Transverse colon (tissue), 3 donors: ENCODE data around the gene PANX2.

Source experiments
- CTCF ChIP-seq, 5 experiments: fragments of 200-600 bp in 3 of 5; fragments of 450-650 bp in 2 of 5; sonication (generic) in 3 of 5; IDR thresholded peaks; 1 replicate in 2 of 5; 2 replicates in 3 of 5; pipeline ENCODE4 v1.5.1; 2016 to 2017; ENCODE audit warnings: antibody characterized with exemption in 5 of 5, inconsistent platforms in 3 of 5, mild to moderate bottlenecking in 2 of 5, moderate library complexity in 1 of 5
- POLR2A ChIP-seq: fragments of 450-650 bp; IDR thresholded peaks from one replicate; pipeline ENCODE4 v1.6.1; 2016; ENCODE audit warnings: antibody characterized with exemption, mild to moderate bottlenecking, moderate library complexity

GRCh38 chr22:50157709-50158375, 12.7 kb upstream of the PANX2 start:
- TF ChIP-seq CTCF (IDR thresholded peaks at IDR 0.05), result no peak
- no peak for TF ChIP-seq POLR2A
